Measurements from ENCODE around the gene DACT3. TPM values are rescaled to one million over a fixed set of nuclear protein-coding genes. Genes with fewer than 3 reads are reported as not detected.

The DACT3 gene
- total RNA-seq, 2 experiments from 2014 or later = 2.8 to 3.0 TPM

GRCh38 chr19:46660551-46661019 is 397 bp downstream of the DACT3 start:
- Mint-ChIP-seq H3K27ac (no peak overlapping the region), H3K4me1 (ENCODE audit: low read depth) (peaks cover 20% of the 10 kb centered on the region), H3K27me3 (peaks cover 19% of the 10 kb centered on the region)

GRCh38 chr19:46660008-46660517 is 919 bp downstream of the DACT3 start:
- Mint-ChIP-seq H3K27ac (no peak overlapping the region), H3K4me3 (peak overlapping the region; percentile 49), H3K36me3 (no peaks in the 10 kb centered on the region), H3K9me3 (no peaks in the 10 kb centered on the region), H3K27me3 (peaks cover 20% of the 10 kb centered on the region), H3K4me1 (ENCODE audit: low read depth) (peaks cover 20% of the 10 kb centered on the region)
- CTCF ChIA-PET = interaction anchor here (2.6 to 6.2 kb wide), 2 partner anchors 44 to 58 kb away, joined by 40 to 319 read pairs; partner anchors contain the start of gene CALM3
- no peak for DNase-seq
- intact Hi-C loops (cut with micrococcal nuclease) = no loop called here
- POLR2A ChIA-PET = interaction anchor here (3.0 kb wide), 1 partner anchor 59 kb away, joined by 23 read pairs; the partner anchor contains the start of gene CALM3

More at GRCh38 chr19:46660551-46661019, 397 bp downstream of the DACT3 start:
- peak overlapping the region; percentile 49 for H3K4me3 Mint-ChIP-seq
- no peaks in the 10 kb centered on the region for H3K36me3 Mint-ChIP-seq
- H3K9me3 Mint-ChIP-seq = no peaks in the 10 kb centered on the region
- ChIA-PET CTCF (interaction anchor here (0.6 to 6.2 kb wide), 19 partner anchors 12 to 968 kb away, joined by 3 to 319 read pairs (median 3); partner anchors contain the start of genes AP2S1, CALM3 and QPCTL), POLR2A (interaction anchor here (0.6 to 3.0 kb wide), 7 partner anchors 21 to 257 kb away, joined by 3 to 23 read pairs (median 8); partner anchors contain the start of gene CALM3)
- DNase-seq = no peak
- intact Hi-C loops (cut with micrococcal nuclease) = loop anchor here (1.0 kb wide), 1 partner anchor 26 kb away; no protein-coding TSS in a partner anchor

GRCh38 chr19:46659151-46660007 is 1.6 kb downstream of the DACT3 start:
- H3K27me3 Mint-ChIP-seq = peaks cover 26% of the 10 kb centered on the region
- H3K27ac Mint-ChIP-seq = no peak overlapping the region
- no peaks in the 10 kb centered on the region for H3K9me3 Mint-ChIP-seq
- ChIA-PET POLR2A (interaction anchor here (0.8 to 3.0 kb wide), 2 partner anchors 52 to 59 kb away, joined by 3 to 23 read pairs; partner anchors contain the start of gene CALM3), CTCF (interaction anchor here (0.7 to 6.2 kb wide), 2 partner anchors 43 to 95 kb away, joined by 5 to 319 read pairs; no protein-coding TSS in a partner anchor)
- no peak for DNase-seq
- peaks cover 20% of the 10 kb centered on the region for H3K4me1 Mint-ChIP-seq (ENCODE audit: low read depth)
- H3K36me3 Mint-ChIP-seq = no peaks in the 10 kb centered on the region
- peak overlapping the region; percentile 44 for H3K4me3 Mint-ChIP-seq
- intact Hi-C loops (cut with micrococcal nuclease) = no loop called here

GRCh38 chr19:46656541-46656940 is 4.4 kb downstream of the DACT3 start:
- Mint-ChIP-seq H3K27ac (no peak overlapping the region), H3K9me3 (no peaks in the 10 kb centered on the region), H3K36me3 (no peaks in the 10 kb centered on the region), H3K4me1 (ENCODE audit: low read depth) (peaks cover 12% of the 10 kb centered on the region), H3K27me3 (peaks cover 37% of the 10 kb centered on the region), H3K4me3 (no peak overlapping the region)
- POLR2A ChIA-PET = interaction anchor here (0.6 to 0.7 kb wide), 2 partner anchors 31 to 437 kb away, joined by 3 read pairs; partner anchors contain the start of gene PTGIR
- CTCF ChIA-PET = interaction anchor here (0.6 to 1.0 kb wide), 4 partner anchors 8 to 261 kb away, joined by 3 read pairs; no protein-coding TSS in a partner anchor
- intact Hi-C loops (cut with micrococcal nuclease) = no loop called here
- peak; percentile 25 for DNase-seq

- POLR2A ChIA-PET = no interaction called here
- no peak overlapping the region for H3K27ac Mint-ChIP-seq
- CTCF ChIA-PET = interaction anchor here (0.6 kb wide), 1 partner anchor 17 kb away, joined by 4 read pairs; no protein-coding TSS in a partner anchor
- H3K4me1 Mint-ChIP-seq (ENCODE audit: low read depth) = peaks cover 7% of the 10 kb centered on the region
- no peaks in the 10 kb centered on the region for H3K9me3 Mint-ChIP-seq
- no peak overlapping the region for H3K4me3 Mint-ChIP-seq
- H3K36me3 Mint-ChIP-seq = peaks cover 4% of the 10 kb centered on the region
- intact Hi-C loops (cut with micrococcal nuclease) = no loop called here
- H3K27me3 Mint-ChIP-seq = peaks cover 45% of the 10 kb centered on the region
- no peak for DNase-seq
Observed at GRCh38 chr19:46654621-46655152, 6.3 kb downstream of the DACT3 start.

GRCh38 chr19:46650445-46650844 is 10.5 kb downstream of the DACT3 start:
- DNase-seq = no peak
- ChIA-PET CTCF (no interaction called here), POLR2A (no interaction called here)
- peaks cover 9% of the 10 kb centered on the region for H3K4me1 Mint-ChIP-seq (ENCODE audit: low read depth)
- H3K4me3 Mint-ChIP-seq = no peak overlapping the region
- peaks cover 9% of the 10 kb centered on the region for H3K36me3 Mint-ChIP-seq
- peaks cover 47% of the 10 kb centered on the region for H3K27me3 Mint-ChIP-seq
- H3K9me3 Mint-ChIP-seq = no peaks in the 10 kb centered on the region
- intact Hi-C loops (cut with micrococcal nuclease) = no loop called here
- H3K27ac Mint-ChIP-seq = no peak overlapping the region

GRCh38 chr19:46648961-46649960 is 11.7 kb downstream of the DACT3 start:
- intact Hi-C loops (cut with micrococcal nuclease) = no loop called here
- DNase-seq = no peak
- POLR2A ChIA-PET = interaction anchor here (0.5 kb wide), 1 partner anchor 962 kb away, joined by 3 read pairs; no protein-coding TSS in a partner anchor
- CTCF ChIA-PET = interaction anchor here (1.3 kb wide), 1 partner anchor 8 kb away, joined by 3 read pairs; no protein-coding TSS in a partner anchor
- Mint-ChIP-seq H3K36me3 (peaks cover 9% of the 10 kb centered on the region), H3K4me3 (no peak overlapping the region), H3K9me3 (no peaks in the 10 kb centered on the region), H3K4me1 (ENCODE audit: low read depth) (peaks cover 9% of the 10 kb centered on the region), H3K27ac (no peak overlapping the region), H3K27me3 (peaks cover 39% of the 10 kb centered on the region)

GRCh38 chr19:46648060-46648960 is 12.7 kb downstream of the DACT3 start:
- CTCF ChIA-PET = interaction anchor here (0.9 to 1.3 kb wide), 2 partner anchors 9 to 31 kb away, joined by 3 read pairs; no protein-coding TSS in a partner anchor
- Mint-ChIP-seq H3K36me3 (peaks cover 9% of the 10 kb centered on the region), H3K27me3 (peaks cover 33% of the 10 kb centered on the region), H3K4me3 (peak overlapping the region; percentile 3), H3K4me1 (ENCODE audit: low read depth) (peaks cover 9% of the 10 kb centered on the region), H3K27ac (peak overlapping the region; percentile 13), H3K9me3 (no peaks in the 10 kb centered on the region)
- POLR2A ChIA-PET = interaction anchor here (0.5 to 1.1 kb wide), 2 partner anchors 8 to 962 kb away, joined by 3 to 6 read pairs; no protein-coding TSS in a partner anchor
- intact Hi-C loops (cut with micrococcal nuclease) = no loop called here
- peak; percentile 27 for DNase-seq

- POLR2A ChIA-PET = no interaction called here
- intact Hi-C loops (cut with micrococcal nuclease) = no loop called here
- H3K27ac Mint-ChIP-seq = no peak overlapping the region
- peaks cover 9% of the 10 kb centered on the region for H3K4me1 Mint-ChIP-seq (ENCODE audit: low read depth)
- H3K36me3 Mint-ChIP-seq = peaks cover 9% of the 10 kb centered on the region
- peaks cover 28% of the 10 kb centered on the region for H3K27me3 Mint-ChIP-seq
- CTCF ChIA-PET = interaction anchor here (0.8 to 2.2 kb wide), 2 partner anchors 32 to 33 kb away, joined by 3 to 5 read pairs; no protein-coding TSS in a partner anchor
- no peak overlapping the region for H3K4me3 Mint-ChIP-seq
- H3K9me3 Mint-ChIP-seq = no peaks in the 10 kb centered on the region
- DNase-seq = no peak
Observed at GRCh38 chr19:46646402-46646801, 14.6 kb downstream of the DACT3 start.

GRCh38 chr19:46644720-46645119 is 16.3 kb downstream of the DACT3 start:
- intact Hi-C loops (cut with micrococcal nuclease) = no loop called here
- no peak for DNase-seq
- H3K4me3 Mint-ChIP-seq = no peak overlapping the region
- POLR2A ChIA-PET = no interaction called here
- H3K9me3 Mint-ChIP-seq = no peaks in the 10 kb centered on the region
- CTCF ChIA-PET = interaction anchor here (0.9 to 2.2 kb wide), 2 partner anchors 28 to 30 kb away, joined by 5 read pairs; no protein-coding TSS in a partner anchor
- peaks cover 4% of the 10 kb centered on the region for H3K36me3 Mint-ChIP-seq
- no peak overlapping the region for H3K27ac Mint-ChIP-seq
- peaks cover 7% of the 10 kb centered on the region for H3K4me1 Mint-ChIP-seq (ENCODE audit: low read depth)
- H3K27me3 Mint-ChIP-seq = peaks cover 21% of the 10 kb centered on the region

Data from activated CD4-positive, alpha-beta memory T cell treated with anti-CD3 and anti-CD28 coated beads for 36 hours (primary cell).